H1 (cell line): ENCODE data around the gene AFF4. TPM values are rescaled to one million over a fixed set of nuclear protein-coding genes. Genes with fewer than 3 reads are reported as not detected.

ENCODE experiments used
- CTCF ChIA-PET: fragments of 300-600 bp; sonication (Branson Sonifier 250); formaldehyde crosslinking; loops from one replicate; lab custom pipeline; 2021; ENCODE audit not compliant: partially characterized antibody; lab: Charles Lee
- POLR2A ChIA-PET: fragments of 300-600 bp; sonication (Branson Sonifier 250); formaldehyde crosslinking; loops from one replicate; lab custom pipeline; 2021; ENCODE audit warnings: inconsistent platforms; ENCODE audit not compliant: partially characterized antibody; lab: Charles Lee
- DNase-seq, 2 experiments: peaks; one replicate each; pipeline versions ENCODE4 v3.0.0 to v3.0.0-alpha.2; 2010 to 2022; ENCODE audit warnings: low spot score in 2 of 2, low read depth in 1 of 2, mixed read lengths in 1 of 2
- FAIRE-seq: peaks from 2 replicates; lab custom pipeline; 2011; peaks lifted over from hg19 to GRCh38; lab: Jason Lieb, UNC
- H2AFZ ChIP-seq: 2 replicates; pipeline ENCODE4 v1.8.1; 2012; ENCODE audit warnings: low read length, inconsistent platforms
- H2AK5ac ChIP-seq: 2 replicates; pipeline ENCODE4 v1.6.1; 2013; ENCODE audit warnings: low read depth, low read length
- H2BK120ac ChIP-seq: replicated peaks from 2 replicates; pipeline ENCODE3; 2013; ENCODE audit warnings: low read depth, low read length, inconsistent platforms
- H2BK12ac ChIP-seq: 2 replicates; pipeline ENCODE4 v1.6.1; 2013; ENCODE audit warnings: low read depth, low read length
- H2BK15ac ChIP-seq: 2 replicates; pipeline ENCODE4 v1.6.1; 2013; ENCODE audit warnings: low read length
- H2BK20ac ChIP-seq: 2 replicates; pipeline ENCODE4 v1.6.1; 2013; ENCODE audit warnings: low read length
- H2BK5ac ChIP-seq: 2 replicates; pipeline ENCODE4 v1.6.1; 2013; ENCODE audit warnings: low read depth, low read length
- H3K14ac ChIP-seq: 2 replicates; pipeline ENCODE4 v1.6.1; 2013; ENCODE audit warnings: inconsistent platforms; ENCODE audit not compliant: insufficient read length
- H3K18ac ChIP-seq: 2 replicates; pipeline ENCODE4 v1.6.1; 2013; ENCODE audit warnings: low read length; ENCODE audit errors: extremely low read depth
- H3K23ac ChIP-seq: 2 replicates; pipeline ENCODE4 v1.6.1; 2013; ENCODE audit warnings: inconsistent platforms; ENCODE audit not compliant: insufficient read length
- H3K23me2 ChIP-seq: 2 replicates; pipeline ENCODE4 v1.6.1; 2013; ENCODE audit warnings: low read depth, low read length
- H3K27ac ChIP-seq: 2 replicates; pipeline ENCODE4 v1.6.1; 2011; ENCODE audit warnings: low read depth, low read length, inconsistent platforms
- H3K27me3 ChIP-seq, 4 experiments: replicated peaks in 1 of 4; 1 replicate in 1 of 4; 2 replicates in 3 of 4; pipeline versions ENCODE4 v1.6.1 to v1.8.1; 2011 to 2013; ENCODE audit warnings: low read length in 3 of 4, mild to moderate bottlenecking in 3 of 4, inconsistent platforms in 2 of 4, mixed read lengths in 2 of 4, moderate library complexity in 1 of 4; ENCODE audit not compliant: control insufficient read depth in 3 of 4, insufficient read depth in 3 of 4; ENCODE audit errors: extremely low read depth in 1 of 4
- H3K36me3 ChIP-seq, 4 experiments: 2 replicates each; pipeline versions ENCODE4 v1.6.1 to v1.8.1; 2011 to 2013; ENCODE audit warnings: mild to moderate bottlenecking in 4 of 4, low read length in 3 of 4, moderate library complexity in 2 of 4, control low read depth in 1 of 4, inconsistent platforms in 1 of 4; ENCODE audit not compliant: insufficient read depth in 4 of 4, control insufficient read depth in 2 of 4
- H3K4ac ChIP-seq: replicated peaks from 2 replicates; pipeline ENCODE3; 2013; ENCODE audit warnings: low read length, low read depth, mixed read lengths, inconsistent platforms; ENCODE audit not compliant: insufficient read length
- H3K4me1 ChIP-seq, 4 experiments: replicated peaks in 1 of 4; 1 replicate in 1 of 4; 2 replicates in 3 of 4; pipeline versions ENCODE4 v1.6.1 to v1.8.1; 2011 to 2013; ENCODE audit warnings: low read length in 3 of 4, inconsistent platforms in 2 of 4, mixed read lengths in 1 of 4; ENCODE audit not compliant: insufficient read depth in 4 of 4, control insufficient read depth in 3 of 4
- H3K4me2 ChIP-seq, 2 experiments: 2 replicates each; pipeline versions ENCODE4 v1.6.1 to v1.8.1; 2011 to 2013; ENCODE audit warnings: low read depth in 2 of 2, low read length in 2 of 2, control low read depth in 1 of 2, inconsistent platforms in 1 of 2, mild to moderate bottlenecking in 1 of 2; ENCODE audit not compliant: insufficient read depth in 1 of 2
- H3K4me3 ChIP-seq, 4 experiments: fragments of 200-600, 300-600 bp in 1 of 4; sonication (generic), shearing (Covaris generic), sonication (Bioruptor Twin) in 1 of 4; 2 replicates each; pipeline versions ENCODE4 v1.5.1 to v1.8.1; 2011 to 2016; ENCODE audit warnings: low read length in 4 of 4, low read depth in 3 of 4, control low read depth in 2 of 4, inconsistent platforms in 2 of 4, mild to moderate bottlenecking in 2 of 4, mixed read lengths in 1 of 4, moderate library complexity in 1 of 4; ENCODE audit not compliant: insufficient read depth in 2 of 4; ENCODE audit errors: extremely low read depth in 1 of 4
- H3K56ac ChIP-seq: replicated peaks from 2 replicates; pipeline ENCODE3; 2013; ENCODE audit warnings: low read depth, mild to moderate bottlenecking, mixed read lengths, low read length, inconsistent platforms; ENCODE audit not compliant: insufficient read length
- H3K79me1 ChIP-seq: 2 replicates; pipeline ENCODE4 v1.6.1; 2013; ENCODE audit warnings: low read depth, low read length, control low read depth
- H3K79me2 ChIP-seq, 2 experiments: 2 replicates each; pipeline versions ENCODE4 v1.6.1 to v1.8.1; 2012 to 2013; ENCODE audit warnings: low read length in 2 of 2, mild to moderate bottlenecking in 2 of 2, inconsistent platforms in 1 of 2; ENCODE audit not compliant: insufficient read depth in 2 of 2, control insufficient read depth in 1 of 2
- H3K9ac ChIP-seq, 4 experiments: replicated peaks in 1 of 4; 1 replicate in 1 of 4; 2 replicates in 3 of 4; pipeline versions ENCODE4 v1.6.1 to v1.8.1; 2011 to 2013; ENCODE audit warnings: low read depth in 3 of 4, low read length in 3 of 4, control low read depth in 2 of 4, mild to moderate bottlenecking in 2 of 4, moderate library complexity in 2 of 4, inconsistent platforms in 1 of 4; ENCODE audit errors: extremely low read depth in 1 of 4
- H3K9me3 ChIP-seq, 2 experiments: 2 replicates each; pipeline versions ENCODE4 v1.6.1 to v1.8.1; 2012 to 2013; ENCODE audit warnings: mild to moderate bottlenecking in 2 of 2, moderate library complexity in 2 of 2, control low read depth in 1 of 2, inconsistent platforms in 1 of 2, low read depth in 1 of 2, low read length in 1 of 2, mixed read lengths in 1 of 2; ENCODE audit not compliant: insufficient read depth in 2 of 2
- H4K20me1 ChIP-seq, 2 experiments: replicated peaks in 1 of 2; 2 replicates each; pipeline versions ENCODE3 to v1.8.1; 2011 to 2013; ENCODE audit warnings: inconsistent platforms in 2 of 2, low read length in 2 of 2, mild to moderate bottlenecking in 1 of 2; ENCODE audit not compliant: insufficient read depth in 2 of 2, control insufficient read depth in 1 of 2
- H4K5ac ChIP-seq: 2 replicates; pipeline ENCODE4 v1.6.1; 2013; ENCODE audit warnings: low read length, low read depth, mixed read lengths, inconsistent platforms; ENCODE audit not compliant: insufficient read length
- H4K8ac ChIP-seq: 2 replicates; pipeline ENCODE4 v1.8.0; 2013; ENCODE audit warnings: mild to moderate bottlenecking, moderate library complexity, low read length, inconsistent platforms; ENCODE audit not compliant: insufficient read depth; ENCODE audit errors: extremely low read depth
- H4K91ac ChIP-seq: replicated peaks from 2 replicates; pipeline ENCODE3; 2013; ENCODE audit warnings: low read length, mixed read lengths, inconsistent platforms; ENCODE audit not compliant: insufficient read length
- ASH2L ChIP-seq: fragments of 200-600, 300-600 bp; sonication (generic); IDR thresholded peaks from one replicate; pipeline ENCODE4 v1.7.1; 2017; ENCODE audit warnings: low read length
- EGR1 ChIP-seq: IDR thresholded peaks from 2 replicates; pipeline ENCODE4 v1.6.1; 2011; ENCODE audit warnings: low read depth, low read length, borderline replicate concordance
- EZH2 ChIP-seq: fragments of 200-600 bp; sonication (generic); IDR thresholded peaks from 2 replicates; pipeline ENCODE4 v1.7.1; 2012; ENCODE audit warnings: low read depth, mild to moderate bottlenecking, moderate library complexity, low read length, inconsistent platforms; ENCODE audit not compliant: severe bottlenecking
- NANOG ChIP-seq: IDR thresholded peaks from 2 replicates; pipeline ENCODE4 v1.6.1; 2011; ENCODE audit warnings: low read length, low read depth, mild to moderate bottlenecking, inconsistent platforms; ENCODE audit not compliant: insufficient read depth, poor library complexity, severe bottlenecking
- SIRT6 ChIP-seq: IDR thresholded peaks from one replicate; pipeline ENCODE4 v1.7.1; 2012; ENCODE audit warnings: low read length, inconsistent platforms
- WGBS, 2 experiments: shearing (Covaris generic) in 1 of 2; methylation state at CpG; one replicate each; pipeline versions ENCODE4 v1.1.6 to v1.1.7; 2013 to 2015; ENCODE audit warnings: low lambda C conversion rate in 2 of 2, mixed read lengths in 2 of 2, inconsistent platforms in 1 of 2, low coverage in 1 of 2, missing lambda C conversion rate in 1 of 2; ENCODE audit not compliant: insufficient replicate concordance in 2 of 2, insufficient coverage in 1 of 2, insufficient read length in 1 of 2; ENCODE audit errors: extremely low coverage in 1 of 2, missing lambda C conversion rate in 1 of 2; 5-methylcytosine and 5-hydroxymethylcytosine counted together
- polyA plus RNA-seq, 7 experiments: library from polyadenylated mRNA; depleted of rRNA in 3 of 7; stranded (reverse) in 5 of 7; unstranded in 2 of 7; fragments of >200 nt in 5 of 7; fragments of 200-250 nt in 2 of 7; gene quantifications; 1 replicate in 5 of 7; 2 replicates in 1 of 7; 4 replicates in 1 of 7; pipeline versions ENCODE4 v1.2.1 to v1.2.3, GENCODE V29; 2011 to 2013; ENCODE audit warnings: missing spikeins in 2 of 7, mixed read lengths in 2 of 7
- total RNA-seq: library from RNA; stranded (reverse); fragmentation: NEBNext Ultra II Directional; extraction: Animal tissue kit (Norgen Biotek cat#: 25700); gene quantifications from 2 replicates; pipeline ENCODE4 v1.2.1, GENCODE V29; 2021
- TF ChIP-seq, protein P1 (sequence below): IDR thresholded peaks from 2 replicates; pipeline ENCODE4 v1.6.1; 2011; ENCODE audit warnings: low read depth, mild to moderate bottlenecking, low read length; ENCODE audit not compliant: insufficient read depth

AFF4 gene
- total and polyA plus RNA-seq, 2 of the 8 experiments (the other 6 are each of a cell fraction or from before 2014, with no cell fraction given): 12.0 to 61.4 TPM

DNA sequence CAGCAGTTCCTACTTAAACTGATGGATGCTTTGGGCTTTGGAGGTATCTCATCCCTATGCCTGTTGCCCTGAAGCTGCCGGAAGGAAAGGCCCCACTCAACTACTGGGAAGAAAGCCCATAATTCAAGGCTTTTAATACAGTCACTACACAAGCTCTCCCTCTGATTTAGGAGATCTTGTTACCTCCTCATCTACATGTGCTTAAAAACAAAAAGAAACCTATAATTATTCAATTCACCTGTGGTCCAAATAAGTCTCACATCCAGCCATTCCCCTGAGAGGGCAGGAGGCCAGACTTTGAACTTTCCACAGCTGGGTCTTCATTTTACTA is 90.7 kb downstream of the AFF4 start:
- H3K56ac ChIP-seq: no peak overlapping the region
- DNase-seq: no peak
- H4K8ac ChIP-seq: no peak overlapping the region
- H3K27ac ChIP-seq: no peak overlapping the region
- no peak overlapping the region for H3K4me3 ChIP-seq
- H3K79me1 ChIP-seq: no peaks in the 10 kb centered on the region
- TF ChIP-seq NANOG (no peak), ASH2L (no peak), SIRT6 (no peak), EZH2 (no peak), EGR1 (no peak)
- TF ChIP-seq, protein P1, sequence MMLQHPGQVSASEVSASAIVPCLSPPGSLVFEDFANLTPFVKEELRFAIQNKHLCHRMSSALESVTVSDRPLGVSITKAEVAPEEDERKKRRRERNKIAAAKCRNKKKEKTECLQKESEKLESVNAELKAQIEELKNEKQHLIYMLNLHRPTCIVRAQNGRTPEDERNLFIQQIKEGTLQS: no peak
- H3K36me3 ChIP-seq: peaks cover 6 to 27% (median 17%) of the 10 kb centered on the region in 4 experiments
- no peak overlapping the region for H3K14ac ChIP-seq
- no peaks in the 10 kb centered on the region for H3K27me3 ChIP-seq
- H3K4me1 ChIP-seq: no peaks in the 10 kb centered on the region
- no peaks in the 10 kb centered on the region for H3K9me3 ChIP-seq
- no peak overlapping the region for H2BK12ac ChIP-seq
- peaks cover 0 to under 1% of the 10 kb centered on the region in 2 experiments; a peak in 1 of 4 replicates for H3K79me2 ChIP-seq
- WGBS, 2 experiments: 100% methylated on average over 1 of the region's 1 CpG; no CpG with 5 or more reads in 1 of the 2 experiments
- no peak overlapping the region for H4K91ac ChIP-seq
- H3K4me2 ChIP-seq: no peak overlapping the region
- H2BK15ac ChIP-seq: no peak overlapping the region
- H3K23ac ChIP-seq: no peak overlapping the region
- H4K20me1 ChIP-seq: no peaks in the 10 kb centered on the region
- no peak overlapping the region for H3K9ac ChIP-seq
- H2BK5ac ChIP-seq: no peak overlapping the region
- no peak overlapping the region for H2AK5ac ChIP-seq
- H2BK120ac ChIP-seq: no peak overlapping the region
- H4K5ac ChIP-seq: no peak overlapping the region
- H3K4ac ChIP-seq: no peak overlapping the region
- peaks cover 2% of the 10 kb centered on the region; the same call in 1 of the 2 replicates for H3K23me2 ChIP-seq
- H3K18ac ChIP-seq: no peak overlapping the region
- H2AFZ ChIP-seq: no peak overlapping the region
- no peak overlapping the region for H2BK20ac ChIP-seq
- FAIRE-seq: no peak
- POLR2A ChIA-PET: interaction anchor here (0.6 to 1.6 kb wide), 8 partner anchors 9 to 166 kb away, joined by 3 to 5 read pairs (median 3); no protein-coding TSS in a partner anchor
- CTCF ChIA-PET: interaction anchor here (0.6 to 32.2 kb wide), 4 partner anchors 11 to 483 kb away, joined by 3 to 465 read pairs (median 6); partner anchors contain the start of gene SHROOM1
